ENCODE measurements around the gene MTNR1B. TPM values are rescaled to one million over a fixed set of nuclear protein-coding genes. Genes with fewer than 3 reads are reported as not detected.

Gene MTNR1B
- total and polyA plus RNA-seq, 3 donors from 2014 or later = 0.68 to 0.78 (median 0.71) TPM

DNA sequence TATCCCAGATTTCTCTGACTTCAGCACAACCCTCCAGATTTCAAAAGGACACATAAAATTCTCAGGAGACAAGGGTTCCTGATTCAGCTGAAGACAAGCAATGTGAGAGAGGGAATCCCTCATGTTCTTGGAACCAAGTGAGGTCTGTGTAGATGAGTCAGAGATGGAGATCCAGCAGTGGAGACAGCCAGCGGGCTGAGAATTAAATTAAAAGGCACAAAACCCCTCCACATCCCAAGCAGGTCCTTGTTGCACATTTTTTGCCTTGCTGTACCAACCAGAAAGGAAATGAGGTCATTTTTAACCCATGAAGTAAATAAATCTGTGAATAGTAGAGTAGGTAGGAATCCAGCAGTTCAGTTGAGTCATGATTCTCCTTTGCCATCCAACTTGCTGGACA, 9.7 kb downstream of the MTNR1B start:
- H3K9me3 ChIP-seq = no peaks in the 10 kb centered on the region
- no peak overlapping the region for H3K4me3 ChIP-seq
- no peak for TF ChIP-seq POLR2A (IDR thresholded peaks at IDR 0.05)
- TF ChIP-seq CTCF (IDR thresholded peaks at IDR 0.05) = no peak
- no peak for DNase-seq
- no peaks in the 10 kb centered on the region for H3K27me3 ChIP-seq
- H3K4me1 ChIP-seq = no peaks in the 10 kb centered on the region
- 89 to 100% methylated on average over 1 of the region's 1 CpG for WGBS, 2 donors
- H3K27ac ChIP-seq = no peak overlapping the region
- intact Hi-C loops (cut with DNase I; ENCODE audit: low total_unique reads) = no loop called here
- H3K36me3 ChIP-seq (ENCODE audit: low read depth, missing control alignments) = no peaks in the 10 kb centered on the region

DNA sequence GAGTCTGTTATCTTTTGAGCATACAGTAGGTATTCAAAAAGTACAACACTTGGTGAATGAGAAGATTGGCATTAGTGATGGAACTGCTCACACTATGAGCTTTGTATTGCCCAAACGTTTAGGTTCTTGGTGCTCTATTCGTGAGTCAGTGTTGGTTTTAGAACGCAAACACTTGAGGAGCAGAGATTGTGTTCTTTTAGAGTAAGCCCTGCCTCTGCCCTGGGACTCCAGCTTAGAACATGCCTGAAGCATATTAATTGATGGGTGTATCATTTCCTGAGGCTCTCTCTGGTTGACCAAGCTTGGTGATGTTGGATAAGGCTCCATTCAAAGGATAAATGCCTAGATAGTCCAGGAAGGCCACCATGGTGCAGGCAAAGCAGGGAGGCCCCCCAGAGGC, 10.9 kb downstream of the MTNR1B start:
- intact Hi-C loops (cut with DNase I; ENCODE audit: low total_unique reads) = no loop called here
- 88 to 91% methylated on average over 3 of the region's 3 CpGs for WGBS, 2 donors
- no peaks in the 10 kb centered on the region for H3K36me3 ChIP-seq (ENCODE audit: low read depth, missing control alignments)
- H3K4me3 ChIP-seq = no peak overlapping the region
- H3K27ac ChIP-seq = no peak overlapping the region
- H3K4me1 ChIP-seq = no peaks in the 10 kb centered on the region
- no peak for DNase-seq
- TF ChIP-seq CTCF (IDR thresholded peaks at IDR 0.05) (no peak), POLR2A (IDR thresholded peaks at IDR 0.05) (no peak)
- no peaks in the 10 kb centered on the region for H3K27me3 ChIP-seq
- no peaks in the 10 kb centered on the region for H3K9me3 ChIP-seq

DNA sequence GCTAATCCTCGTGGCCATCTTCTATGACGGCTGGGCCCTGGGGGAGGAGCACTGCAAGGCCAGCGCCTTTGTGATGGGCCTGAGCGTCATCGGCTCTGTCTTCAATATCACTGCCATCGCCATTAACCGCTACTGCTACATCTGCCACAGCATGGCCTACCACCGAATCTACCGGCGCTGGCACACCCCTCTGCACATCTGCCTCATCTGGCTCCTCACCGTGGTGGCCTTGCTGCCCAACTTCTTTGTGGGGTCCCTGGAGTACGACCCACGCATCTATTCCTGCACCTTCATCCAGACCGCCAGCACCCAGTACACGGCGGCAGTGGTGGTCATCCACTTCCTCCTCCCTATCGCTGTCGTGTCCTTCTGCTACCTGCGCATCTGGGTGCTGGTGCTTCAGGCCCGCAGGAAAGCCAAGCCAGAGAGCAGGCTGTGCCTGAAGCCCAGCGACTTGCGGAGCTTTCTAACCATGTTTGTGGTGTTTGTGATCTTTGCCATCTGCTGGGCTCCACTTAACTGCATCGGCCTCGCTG, 12.1 kb downstream of the MTNR1B start:
- no peaks in the 10 kb centered on the region for H3K9me3 ChIP-seq
- intact Hi-C loops (cut with DNase I; ENCODE audit: low total_unique reads) = no loop called here
- H3K36me3 ChIP-seq (ENCODE audit: low read depth, missing control alignments) = no peaks in the 10 kb centered on the region
- no peak overlapping the region for H3K27ac ChIP-seq
- no peak overlapping the region for H3K4me3 ChIP-seq
- 94 to 95% methylated on average over 23 to 24 of the region's 24 CpGs for WGBS, 2 donors
- no peaks in the 10 kb centered on the region for H3K27me3 ChIP-seq
- TF ChIP-seq CTCF (IDR thresholded peaks at IDR 0.05) = no peak
- DNase-seq = no peak
- no peaks in the 10 kb centered on the region for H3K4me1 ChIP-seq

GRCh38 chr11:92986585-92986984, 17.1 kb downstream of the MTNR1B start:
- no peak for TF ChIP-seq CTCF (IDR thresholded peaks at IDR 0.05)
- no peak for TF ChIP-seq POLR2A (IDR thresholded peaks at IDR 0.05)
- H3K4me1 ChIP-seq = no peaks in the 10 kb centered on the region
- intact Hi-C loops (cut with DNase I; ENCODE audit: low total_unique reads) = no loop called here
- no peak overlapping the region for H3K4me3 ChIP-seq
- H3K36me3 ChIP-seq (ENCODE audit: low read depth, missing control alignments) = no peaks in the 10 kb centered on the region
- DNase-seq = no peak
- 80 to 83% methylated on average over 3 of the region's 3 CpGs for WGBS, 2 donors
- H3K9me3 ChIP-seq = no peaks in the 10 kb centered on the region
- no peak overlapping the region for H3K27ac ChIP-seq
- H3K27me3 ChIP-seq = no peaks in the 10 kb centered on the region

DNA sequence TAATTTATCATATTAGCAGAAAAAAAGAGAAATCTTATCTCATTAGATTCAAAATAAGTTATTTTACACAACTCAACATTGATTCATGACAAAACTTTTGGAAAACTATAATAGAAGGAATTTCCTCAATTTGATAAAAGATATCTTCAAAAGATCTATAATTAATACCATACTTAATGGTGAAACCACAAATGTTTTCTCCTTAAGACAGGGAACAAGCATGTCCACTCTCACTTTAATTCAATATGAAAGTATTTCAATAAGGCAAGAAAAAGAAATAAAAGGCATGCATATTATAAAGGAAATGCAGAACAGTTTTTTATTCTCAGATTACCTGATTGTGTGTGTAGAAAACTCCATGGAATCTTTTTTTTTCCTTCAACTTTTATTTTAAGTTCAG, 23.6 kb downstream of the MTNR1B start:
- DNase-seq = no peak
- no peak overlapping the region for H3K27ac ChIP-seq
- no peaks in the 10 kb centered on the region for H3K9me3 ChIP-seq
- H3K36me3 ChIP-seq (ENCODE audit: low read depth, missing control alignments) = no peaks in the 10 kb centered on the region
- no peak overlapping the region for H3K4me3 ChIP-seq
- no peaks in the 10 kb centered on the region for H3K4me1 ChIP-seq
- H3K27me3 ChIP-seq = no peaks in the 10 kb centered on the region
- TF ChIP-seq CTCF (IDR thresholded peaks at IDR 0.05) (no peak), POLR2A (IDR thresholded peaks at IDR 0.05) (no peak)
- intact Hi-C loops (cut with DNase I; ENCODE audit: low total_unique reads) = no loop called here
